T-cell (primary cell): ENCODE results near the gene DENND1A. TPM values are rescaled to one million over a fixed set of nuclear protein-coding genes. Genes with fewer than 3 reads are reported as not detected.

Experiments used
- ATAC-seq, 4 experiments: fragments of 200-7000 bp in 3 of 4; fragments of 150-1000 bp in 1 of 4; cut with Tn5 transposase; replicated peaks in 1 of 4; 1 replicate in 3 of 4; 2 replicates in 1 of 4; pipeline ENCODE4 v1.10.0; 2021; ENCODE audit warnings: moderate library complexity in 3 of 4, mild to moderate bottlenecking in 2 of 4, moderate number of reproducible peaks in 1 of 4
- CTCF ChIA-PET, 2 donors: fragments of 300-600 bp; sonication (Branson Sonifier 250); formaldehyde crosslinking; loops; one replicate each; lab custom pipeline; 2022; ENCODE audit warnings: antibody characterized with exemption in 2 of 2; lab: Charles Lee
- POLR2A ChIA-PET, 2 donors: fragments of 300-600 bp; sonication (Branson Sonifier 250); formaldehyde crosslinking; loops; one replicate each; lab custom pipeline; 2022; ENCODE audit warnings: antibody characterized with exemption in 2 of 2; lab: Charles Lee
- DNase-seq, 35 experiments: peaks; one replicate each; pipeline versions ENCODE4 v3.0.0 to v3.0.0-alpha.2; 2013 to 2023
- H3K27ac ChIP-seq: one replicate; pipeline ENCODE4 v1.5.1; 2013; ENCODE audit warnings: low read length
- H3K27me3 ChIP-seq, 2 experiments: replicated peaks in 1 of 2; 1 replicate in 1 of 2; 2 replicates in 1 of 2; pipeline versions ENCODE4 v1.6.1 to v1.7.0; 2013; ENCODE audit warnings: low read length in 1 of 2, mixed read lengths in 1 of 2; ENCODE audit not compliant: control insufficient read depth in 2 of 2, insufficient read depth in 2 of 2; ENCODE audit errors: extremely low read depth in 1 of 2
- H3K36me3 ChIP-seq, 2 donors: 1 replicate in 1 of 2; 2 replicates in 1 of 2; pipeline versions ENCODE4 v1.6.1 to v1.7.0; 2013; ENCODE audit warnings: low read length in 1 of 2; ENCODE audit not compliant: control insufficient read depth in 2 of 2, insufficient read depth in 1 of 2; ENCODE audit errors: extremely low read depth in 1 of 2
- H3K4me1 ChIP-seq, 2 experiments: 1 replicate in 1 of 2; 2 replicates in 1 of 2; pipeline versions ENCODE4 v1.6.1 to v1.7.0; 2013; ENCODE audit warnings: low read length in 2 of 2, mixed read lengths in 1 of 2; ENCODE audit not compliant: insufficient read depth in 2 of 2, control insufficient read depth in 1 of 2; ENCODE audit errors: extremely low read depth in 1 of 2
- H3K4me3 ChIP-seq, 2 donors: 1 replicate in 1 of 2; 2 replicates in 1 of 2; pipeline versions ENCODE4 v1.5.1 to v1.7.0; 2013; ENCODE audit warnings: mild to moderate bottlenecking in 2 of 2, low read length in 1 of 2, moderate library complexity in 1 of 2; ENCODE audit not compliant: control insufficient read depth in 1 of 2; ENCODE audit errors: extremely low read depth in 1 of 2
- H3K9me3 ChIP-seq: 2 replicates; pipeline ENCODE4 v1.7.0; 2013
- H3K27ac Mint-ChIP-seq, 2 donors: one replicate each; pipeline ENCODE4 v1.8.0; 2020 to 2021; ENCODE audit warnings: mild to moderate bottlenecking in 2 of 2, mixed read lengths in 2 of 2
- H3K27me3 Mint-ChIP-seq, 2 donors: one replicate each; pipeline ENCODE4 v1.8.0; 2021 to 2022; ENCODE audit warnings: mixed read lengths in 2 of 2
- H3K36me3 Mint-ChIP-seq: one replicate; pipeline ENCODE4 v1.8.0; 2021; ENCODE audit warnings: mixed read lengths
- H3K4me1 Mint-ChIP-seq, 3 donors: one replicate each; pipeline ENCODE4 v1.8.0; 2020 to 2022; ENCODE audit warnings: mixed read lengths in 3 of 3, mild to moderate bottlenecking in 1 of 3
- H3K4me3 Mint-ChIP-seq, 3 donors: one replicate each; pipeline ENCODE4 v1.8.0; 2020 to 2022; ENCODE audit warnings: mild to moderate bottlenecking in 3 of 3, mixed read lengths in 3 of 3, moderate library complexity in 3 of 3
- H3K9me3 Mint-ChIP-seq, 3 donors: one replicate each; pipeline ENCODE4 v1.8.0; 2020 to 2022; ENCODE audit warnings: mixed read lengths in 3 of 3
- WGBS: methylation state at CpG from one replicate; pipeline ENCODE4 v1.1.5; 2013; ENCODE audit warnings: missing lambda C conversion rate; ENCODE audit not compliant: insufficient coverage; 5-methylcytosine and 5-hydroxymethylcytosine counted together
- total RNA-seq, 35 experiments: library from RNA in 6 of 35; stranded (reverse) in 6 of 35; fragments of 120-200 nt in 1 of 35; gene quantifications; one replicate each; pipeline versions ENCODE4 v1.2.1 to v1.2.4 and lab custom pipeline; 2013 to 2026

Gene DENND1A
- total RNA-seq, 5 donors from 2014 or later (not counting 1 experiment from before 2014, with no cell fraction given) = 12.4 to 19.9 (median 14.1) TPM

DNA sequence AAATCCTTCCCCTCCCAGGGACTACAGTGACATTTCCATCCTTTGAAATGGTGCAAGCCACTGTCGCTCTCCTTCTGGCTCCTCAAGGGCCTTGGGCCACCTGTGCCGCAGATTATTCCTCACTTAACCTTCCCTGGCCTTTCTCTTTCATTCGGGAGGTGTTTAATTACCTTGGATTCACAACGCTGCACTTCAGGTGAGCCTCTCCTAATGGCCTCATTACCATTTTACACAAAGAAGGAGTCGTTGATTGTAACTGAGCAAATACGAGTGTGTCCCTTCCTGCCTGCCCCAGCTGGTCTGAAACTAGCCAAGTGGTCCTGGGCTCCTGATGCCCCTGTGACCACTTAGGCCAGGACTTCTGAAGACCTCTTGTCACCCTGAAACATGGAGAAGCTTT is 368.9 kb downstream of the DENND1A start:
- Mint-ChIP-seq H3K27ac (no peak overlapping the region), H3K4me1 (peaks cover 0 to 12% (median 12%) of the 10 kb centered on the region in 3 donors), H3K9me3 (no peaks in the 10 kb centered on the region), H3K27me3 (no peaks in the 10 kb centered on the region), H3K4me3 (no peak overlapping the region), H3K36me3 (peaks cover 60% of the 10 kb centered on the region)
- Histone ChIP-seq H3K27me3 (no peaks in the 10 kb centered on the region), H3K4me1 (no peaks in the 10 kb centered on the region), H3K36me3 (peaks cover 7 to 8% of the 10 kb centered on the region in 2 donors), H3K9me3 (no peaks in the 10 kb centered on the region), H3K4me3 (no peak overlapping the region), H3K27ac (no peak overlapping the region)
- no peak for DNase-seq
- CTCF ChIA-PET = no interaction called here
- 95% methylated on average over 6 of the region's 6 CpGs for WGBS
- no peak for ATAC-seq
- POLR2A ChIA-PET = no interaction called here

DNA sequence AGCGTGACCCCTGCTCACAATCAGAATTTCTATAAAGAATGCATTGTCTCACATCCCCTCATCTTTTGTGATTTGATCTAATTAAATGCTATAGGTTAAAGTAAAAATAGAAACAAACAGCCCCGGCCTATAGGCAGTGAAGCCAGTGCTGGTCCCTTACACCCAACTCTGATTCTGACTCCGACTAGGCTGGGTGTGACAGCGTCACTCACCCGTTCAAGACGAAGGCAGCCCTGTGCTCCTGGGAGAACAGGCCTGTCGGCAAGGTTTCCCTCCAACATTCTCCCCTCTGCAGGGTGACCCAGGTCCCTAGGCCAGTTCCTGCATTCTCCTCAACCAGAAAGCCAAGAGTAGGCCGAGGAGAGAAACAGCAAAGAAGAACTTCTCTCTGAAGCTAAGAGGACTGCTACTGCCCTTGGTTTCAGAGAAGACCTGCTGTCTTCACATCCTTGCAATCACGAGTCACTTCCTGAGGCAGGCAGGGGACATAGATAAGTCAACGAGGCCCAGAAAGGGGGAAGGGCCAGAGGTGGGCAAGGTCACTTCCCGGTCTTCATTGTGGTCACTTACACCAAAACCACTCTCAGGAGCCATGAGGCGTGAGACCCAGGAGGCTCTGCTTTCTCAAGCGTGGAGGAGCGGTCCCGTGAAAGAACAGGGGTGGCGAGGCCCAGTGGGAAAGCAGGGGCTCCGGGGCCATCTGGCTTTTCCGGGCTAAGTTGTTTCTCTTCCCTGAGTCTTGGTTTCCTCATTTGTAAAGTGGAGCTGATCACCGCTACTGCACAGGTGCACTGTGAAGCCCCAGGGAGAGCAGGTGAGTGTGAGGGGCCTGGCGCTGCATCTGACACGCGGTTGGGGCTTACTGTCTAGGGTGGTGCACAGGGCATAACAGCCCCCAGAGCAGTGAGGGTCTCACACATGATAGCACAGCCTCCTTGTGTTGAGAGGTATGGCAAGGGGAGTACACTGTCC is 373.2 kb downstream of the DENND1A start:
- Histone ChIP-seq H3K4me1 (no peaks in the 10 kb centered on the region), H3K36me3 (peaks cover 8 to 10% of the 10 kb centered on the region in 2 donors), H3K27me3 (no peaks in the 10 kb centered on the region), H3K27ac (no peak overlapping the region), H3K4me3 (no peak overlapping the region), H3K9me3 (no peaks in the 10 kb centered on the region)
- ChIA-PET CTCF (no interaction called here), POLR2A (no interaction called here)
- Mint-ChIP-seq H3K27me3 (no peaks in the 10 kb centered on the region), H3K9me3 (no peaks in the 10 kb centered on the region), H3K36me3 (peaks cover 56% of the 10 kb centered on the region), H3K4me1 (no peaks in the 10 kb centered on the region), H3K4me3 (no peak overlapping the region), H3K27ac (no peak overlapping the region)
- ATAC-seq (no peak), DNase-seq (no peak)
- 95% methylated on average over 13 of the region's 22 CpGs for WGBS

- CTCF ChIA-PET = no interaction called here
- ATAC-seq = no peak
- no peaks in the 10 kb centered on the region for H3K27me3 Mint-ChIP-seq
Observed at GRCh38 chr9:123555646-123556045, 374.3 kb downstream of the DENND1A start.

DNA sequence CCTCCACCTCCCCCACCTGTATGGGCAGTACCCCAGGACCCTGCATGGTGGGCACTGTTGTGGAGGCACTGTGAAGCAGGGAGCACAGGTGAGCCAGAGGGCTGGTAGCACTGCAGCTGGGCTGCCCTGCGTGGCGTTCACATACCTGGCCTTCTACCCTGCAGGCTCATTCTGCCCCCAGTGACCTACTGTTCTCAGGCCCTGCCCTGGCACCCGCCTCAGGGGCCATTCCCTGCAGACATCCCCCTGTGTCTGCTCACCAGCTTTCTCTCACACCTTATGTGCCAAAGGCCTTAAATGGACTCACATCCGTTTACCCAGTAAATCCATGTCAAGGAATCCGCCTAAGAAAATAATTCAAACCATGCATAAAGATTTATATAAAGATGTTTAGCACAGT is 377.4 kb downstream of the DENND1A start:
- Mint-ChIP-seq H3K27me3 (no peaks in the 10 kb centered on the region), H3K36me3 (peaks cover 46% of the 10 kb centered on the region), H3K4me3 (no peak overlapping the region), H3K9me3 (no peaks in the 10 kb centered on the region), H3K4me1 (peaks cover 0 to 4% (median 0%) of the 10 kb centered on the region in 3 donors), H3K27ac (no peak overlapping the region)
- no peak overlapping the region for H3K27ac ChIP-seq
- DNase-seq (no peak), ATAC-seq (no peak)
- H3K9me3 ChIP-seq = no peaks in the 10 kb centered on the region
- no peaks in the 10 kb centered on the region for H3K4me1 ChIP-seq
- H3K36me3 ChIP-seq = peaks cover 3 to 8% of the 10 kb centered on the region in 2 donors
- CTCF ChIA-PET = no interaction called here
- POLR2A ChIA-PET = no interaction called here
- no peak overlapping the region for H3K4me3 ChIP-seq
- 100% methylated on average over 3 of the region's 5 CpGs for WGBS
- no peaks in the 10 kb centered on the region for H3K27me3 ChIP-seq

More at GRCh38 chr9:123555646-123556045, 374.3 kb downstream of the DENND1A start:
- Mint-ChIP-seq H3K4me1 (peaks cover 0 to 4% (median 0%) of the 10 kb centered on the region in 3 donors), H3K36me3 (peaks cover 50% of the 10 kb centered on the region), H3K9me3 (no peaks in the 10 kb centered on the region), H3K4me3 (no peak overlapping the region), H3K27ac (no peak overlapping the region)
- H3K27me3 ChIP-seq = no peaks in the 10 kb centered on the region
- H3K9me3 ChIP-seq = no peaks in the 10 kb centered on the region
- POLR2A ChIA-PET = no interaction called here
- WGBS = 89% methylated on average over 3 of the region's 3 CpGs
- no peak overlapping the region for H3K27ac ChIP-seq
- no peak for DNase-seq
- no peaks in the 10 kb centered on the region for H3K4me1 ChIP-seq
- no peak overlapping the region for H3K4me3 ChIP-seq
- H3K36me3 ChIP-seq = peaks cover 3 to 10% of the 10 kb centered on the region in 2 donors

DNA sequence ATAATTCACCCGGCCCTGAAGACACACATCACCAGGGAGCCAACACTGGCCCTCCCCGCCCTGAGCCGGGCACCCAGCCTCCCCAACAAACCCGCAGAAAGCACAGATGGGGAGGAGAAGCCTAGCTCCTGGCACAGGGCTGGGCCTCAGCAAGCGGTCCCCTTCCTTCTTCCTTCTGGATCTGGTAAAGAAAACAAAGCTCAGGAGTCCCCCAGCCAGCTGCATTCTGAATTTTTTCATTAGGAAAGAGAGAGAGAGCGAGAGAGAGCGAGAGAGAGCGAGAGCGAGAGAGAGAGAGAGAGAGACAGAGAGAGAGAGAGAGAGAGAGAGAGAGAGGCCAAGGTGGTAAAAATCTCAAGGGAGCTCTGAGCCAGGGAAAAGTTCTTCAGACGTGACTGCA is 378.2 kb downstream of the DENND1A start:
- Histone ChIP-seq H3K4me3 (no peak overlapping the region), H3K36me3 (peaks cover 0 to 3% of the 10 kb centered on the region in 2 donors), H3K4me1 (no peaks in the 10 kb centered on the region), H3K27ac (no peak overlapping the region), H3K27me3 (no peaks in the 10 kb centered on the region), H3K9me3 (no peaks in the 10 kb centered on the region)
- ChIA-PET CTCF (no interaction called here), POLR2A (no interaction called here)
- Mint-ChIP-seq H3K4me1 (peaks cover 0 to 4% (median 0%) of the 10 kb centered on the region in 3 donors), H3K27me3 (no peaks in the 10 kb centered on the region), H3K27ac (no peak overlapping the region), H3K9me3 (no peaks in the 10 kb centered on the region), H3K36me3 (peaks cover 38% of the 10 kb centered on the region), H3K4me3 (no peak overlapping the region)
- 80% methylated on average over 1 of the region's 10 CpGs for WGBS
- DNase-seq (no peak), ATAC-seq (no peak)

- DNase-seq (no peak), ATAC-seq (no peak)
- Histone ChIP-seq H3K4me3 (no peak overlapping the region), H3K27me3 (no peaks in the 10 kb centered on the region), H3K36me3 (peaks cover 0 to under 1% of the 10 kb centered on the region in 2 donors), H3K9me3 (no peaks in the 10 kb centered on the region), H3K27ac (no peak overlapping the region), H3K4me1 (no peaks in the 10 kb centered on the region)
- H3K9me3 Mint-ChIP-seq = no peaks in the 10 kb centered on the region
- H3K4me3 Mint-ChIP-seq = no peak overlapping the region
- H3K36me3 Mint-ChIP-seq = peaks cover 29% of the 10 kb centered on the region
- H3K27ac Mint-ChIP-seq = no peak overlapping the region
- 93% methylated on average over 3 of the region's 5 CpGs for WGBS
- no peaks in the 10 kb centered on the region for H3K27me3 Mint-ChIP-seq
- peaks cover 0 to 4% (median 0%) of the 10 kb centered on the region in 3 donors for H3K4me1 Mint-ChIP-seq
- POLR2A ChIA-PET = interaction anchor here in 1 of 2 donors (0.5 kb wide), 1 partner anchor 14 kb away, joined by 3 read pairs; no protein-coding TSS in a partner anchor
- CTCF ChIA-PET = no interaction called here
Observed at GRCh38 chr9:123550797-123551196, 379.1 kb downstream of the DENND1A start.
